CD4-positive, alpha-beta T cell treated with Interleukin-2 at 100 ng/mL for 4 hours (primary cell): ENCODE results near the gene ACIN1.

Source experiments
- DNase-seq: peaks from one replicate; pipeline ENCODE4 v3.0.0-alpha.2; 2020; ENCODE audit warnings: low spot score

The ACIN1 gene

DNA sequence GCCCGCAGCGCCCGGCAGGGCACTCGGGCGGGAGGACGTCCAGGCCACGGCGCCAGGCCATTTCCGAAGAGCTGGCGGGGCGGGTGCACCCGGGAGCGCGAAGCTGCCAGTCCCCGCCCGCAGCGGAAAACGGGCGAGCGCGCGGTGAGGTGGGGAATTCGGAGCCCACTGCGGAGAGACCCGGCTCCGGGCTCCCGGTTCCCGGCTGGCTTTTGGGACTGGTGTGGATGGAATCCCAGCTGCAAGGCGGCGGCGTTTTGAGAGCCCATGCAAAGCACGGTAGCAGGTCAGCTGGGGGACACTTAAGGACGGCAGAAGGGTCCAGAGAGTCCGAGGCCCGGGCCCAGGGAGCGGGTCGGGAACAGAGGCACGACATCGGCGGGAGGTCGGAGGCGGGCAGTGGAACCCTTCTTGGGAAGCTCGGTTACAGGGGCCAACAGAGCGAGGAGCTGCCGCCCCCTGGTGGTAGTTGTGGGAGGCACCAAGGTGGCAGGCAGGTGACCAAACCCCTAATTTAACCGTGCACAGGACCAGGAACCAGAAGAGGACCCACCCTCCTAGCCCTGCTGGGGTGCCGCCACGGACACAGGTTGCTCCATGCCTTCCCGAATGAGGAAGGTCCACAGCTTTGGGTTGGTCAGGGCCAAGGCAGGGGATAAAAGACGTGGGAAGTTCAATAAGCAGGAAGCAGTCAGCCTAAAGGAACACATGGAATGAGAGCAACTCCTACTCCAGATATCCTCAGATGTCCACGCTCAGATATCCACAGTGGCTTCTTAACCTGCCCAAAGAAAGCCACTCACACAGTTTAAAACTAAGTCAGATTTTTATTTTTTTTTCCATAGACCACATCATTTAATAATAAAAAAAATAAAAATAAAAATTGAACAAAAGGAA is 36.9 kb downstream of the ACIN1 start:
- peak; percentile 87 for DNase-seq

GRCh38 chr14:23056956-23057756 is 37.8 kb downstream of the ACIN1 start, which contains the start of gene CDH24:
TSS of gene CDH24 (minus strand) at chr14:23057520. CDS start at chr14:23055733, 1,787 bp downstream.
- DNase-seq, result peak; percentile 67

GRCh38 chr14:23056145-23056955 is 38.6 kb downstream of the ACIN1 start:
- DNase-seq, result peak; percentile 69

DNA sequence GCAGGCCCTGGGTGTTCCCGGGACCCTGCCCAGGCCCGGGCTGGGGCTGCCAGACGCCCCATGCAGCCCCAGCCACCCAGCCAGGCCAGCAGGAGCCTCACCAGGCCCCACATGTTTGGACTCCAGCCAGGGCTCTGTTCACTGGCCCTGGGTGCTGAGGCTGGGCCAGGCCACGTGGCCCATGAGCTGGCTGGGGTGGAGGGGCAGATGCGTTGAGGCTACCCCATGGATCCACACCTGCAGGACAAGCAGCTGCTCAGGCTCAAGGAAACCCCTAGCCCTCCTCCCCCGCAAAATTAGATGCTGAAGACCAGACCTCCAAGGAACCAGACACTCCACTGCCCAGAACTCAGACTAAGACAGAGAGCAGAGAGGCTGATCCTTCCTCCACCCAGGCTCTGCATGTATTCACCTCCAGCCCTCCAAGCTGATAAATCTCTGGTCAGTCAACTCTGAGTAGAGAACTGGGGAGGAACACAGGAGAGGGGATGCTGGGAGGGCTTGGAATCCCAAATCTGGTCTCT is 39.3 kb downstream of the ACIN1 start:
- DNase-seq, result no peak

- DNase-seq, result no peak
Measured at GRCh38 chr14:23055147-23055550, 39.8 kb downstream of the ACIN1 start.

DNA sequence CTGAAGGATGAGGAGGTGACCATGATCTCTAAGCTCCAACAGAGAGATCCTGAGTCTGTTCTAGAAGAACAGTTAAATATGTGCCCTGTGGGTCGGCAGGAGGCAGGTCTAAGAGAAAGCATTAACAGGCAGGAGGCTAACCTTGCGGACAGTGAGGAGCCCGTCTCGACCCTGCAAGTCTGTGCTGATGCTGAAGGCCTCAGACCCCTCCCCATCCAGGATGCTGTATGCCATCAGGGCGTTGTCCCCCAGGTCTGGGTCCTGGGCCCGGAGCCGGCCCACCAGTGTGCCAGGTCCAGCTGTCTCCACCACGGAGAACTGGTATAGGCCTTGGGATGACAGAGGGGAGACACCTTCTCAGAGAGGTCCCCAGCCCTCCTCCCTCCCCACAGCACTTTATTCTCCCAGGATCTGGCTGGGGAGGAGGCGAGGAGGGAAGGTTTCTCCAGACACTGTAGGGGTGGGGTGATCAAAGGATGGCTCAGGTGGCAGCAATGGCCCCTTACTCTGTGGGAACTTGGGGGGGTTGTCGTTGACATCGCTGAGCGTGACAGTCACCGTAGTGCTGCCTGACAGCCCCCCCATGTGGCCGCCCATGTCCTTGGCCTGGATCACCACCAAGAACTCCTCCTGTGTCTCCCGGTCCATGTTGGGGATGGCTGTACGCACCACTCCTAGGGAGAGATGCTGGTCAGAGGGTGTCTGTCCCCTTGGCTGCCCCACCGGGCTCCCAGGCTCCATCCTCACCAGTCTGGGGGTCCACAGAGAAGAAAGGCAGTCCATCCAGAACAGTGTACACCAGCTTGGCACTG is 40.7 kb downstream of the ACIN1 start:
- DNase-seq, result peak; percentile 18

DNA sequence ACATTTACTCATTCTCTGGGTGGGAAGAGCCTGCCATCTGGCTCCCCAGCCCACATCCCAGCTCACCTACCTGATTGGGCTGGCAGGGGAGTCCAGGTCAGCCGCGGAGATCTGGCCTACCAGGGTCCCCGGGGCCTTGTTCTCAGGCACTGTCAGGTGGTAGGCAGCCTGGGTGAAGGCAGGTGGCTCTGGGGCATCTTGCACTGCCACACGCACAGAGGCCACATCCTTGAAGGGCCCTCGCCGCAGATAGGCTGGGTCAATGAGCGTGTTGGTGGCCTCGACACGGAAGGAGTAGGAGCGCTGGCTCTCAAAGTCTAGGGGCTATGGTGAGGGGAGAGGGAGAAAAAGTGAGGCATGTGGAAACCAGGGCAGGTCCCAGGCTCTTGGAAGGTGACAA is 41.5 kb downstream of the ACIN1 start:
- DNase-seq, result no peak

DNA sequence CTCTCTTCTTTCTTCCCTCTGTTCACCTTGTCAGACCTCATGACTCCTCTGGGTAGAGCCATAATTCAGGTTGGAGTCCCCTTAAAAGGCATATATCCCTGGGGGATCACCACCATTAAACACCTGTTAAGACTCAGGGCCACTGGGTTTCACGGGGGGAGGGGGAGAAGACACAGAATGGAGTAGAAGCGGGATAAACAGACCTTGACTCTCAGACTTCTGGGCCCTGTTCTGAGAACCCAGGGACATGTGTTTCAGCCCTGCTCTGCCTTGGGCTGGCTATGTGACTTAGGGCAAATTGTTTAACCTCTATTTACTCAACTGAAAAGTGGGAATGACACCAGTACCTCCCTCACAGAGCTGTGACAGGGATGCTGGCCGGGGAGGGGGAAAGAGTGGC is 42.3 kb downstream of the ACIN1 start:
- DNase-seq, result no peak

- no peak for DNase-seq
Measured at GRCh38 chr14:23052182-23052623, 42.7 kb downstream of the ACIN1 start.

DNA sequence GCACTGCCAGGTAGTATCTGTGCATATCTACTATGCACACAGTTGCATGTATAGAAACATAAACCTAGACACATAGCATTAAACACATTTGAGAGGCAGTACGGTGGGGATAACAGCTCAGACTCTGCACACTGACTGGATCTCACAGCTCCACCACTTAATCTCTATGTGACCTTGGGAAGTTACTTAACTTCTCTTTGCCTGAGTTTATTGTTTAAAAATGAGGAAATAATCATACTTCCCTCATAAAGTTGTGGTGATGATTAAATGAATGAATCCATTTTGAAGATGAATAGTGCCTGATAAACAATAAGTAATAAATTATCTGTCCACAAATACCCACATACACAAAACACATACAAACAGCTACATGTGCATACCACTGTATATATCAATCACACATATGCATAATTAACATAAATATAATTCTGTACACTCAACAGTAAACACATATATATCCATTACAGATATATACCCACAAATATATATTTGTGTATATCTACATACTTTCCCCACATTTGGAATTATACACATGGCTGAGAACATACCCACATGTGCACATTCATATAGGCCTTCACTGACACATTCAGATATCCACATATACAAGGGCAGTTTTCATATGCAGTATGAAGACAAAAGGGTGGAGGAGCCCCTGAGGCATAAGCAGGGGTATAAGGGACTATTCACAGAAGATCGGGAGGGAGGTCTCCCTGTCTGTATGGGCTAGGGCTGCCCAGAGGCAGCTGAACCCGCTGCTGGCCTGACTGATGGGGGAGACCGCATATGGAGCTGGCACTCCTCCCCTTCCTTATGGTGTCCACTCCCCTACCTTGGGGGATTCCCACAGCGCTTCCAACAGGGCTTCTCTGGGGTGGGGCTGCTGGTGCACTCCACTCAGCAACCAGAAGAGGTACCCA is 43.5 kb downstream of the ACIN1 start:
- no peak for DNase-seq

GRCh38 chr14:23049011-23049410 is 45.9 kb downstream of the ACIN1 start:
- DNase-seq, result no peak

- no peak for DNase-seq
Measured at GRCh38 chr14:23047751-23048693, 46.9 kb downstream of the ACIN1 start.

GRCh38 chr14:23047034-23047634 is 47.8 kb downstream of the ACIN1 start:
- DNase-seq, result no peak

GRCh38 chr14:23045419-23046357 is 49.2 kb downstream of the ACIN1 start:
- DNase-seq, result no peak

GRCh38 chr14:23044840-23045239 is 50.1 kb downstream of the ACIN1 start:
- no peak for DNase-seq

- DNase-seq, result no peak
Measured at GRCh38 chr14:23043754-23044153, 51.2 kb downstream of the ACIN1 start.

GRCh38 chr14:23043145-23043544 is 51.8 kb downstream of the ACIN1 start:
- no peak for DNase-seq
